Measurements from ENCODE around the gene HABP2. TPM values are rescaled to one million over a fixed set of nuclear protein-coding genes. Genes with fewer than 3 reads are reported as not detected.

HABP2 gene
- total and polyA plus RNA-seq, 9 of the 15 experiments (the other 6 are each of a cell fraction or from before 2014, with no cell fraction given) = 0.09 TPM; not detected in 8

GRCh38 chr10:113555245-113555644 lies 2.4 kb downstream of the HABP2 start:
- intact Hi-C loops (cut with micrococcal nuclease) (no loop called here), in situ Hi-C loops (cut with MboI) (no loop called here)
- no peaks in the 10 kb centered on the region for H3K9me1 ChIP-seq (ENCODE audit: control insufficient read depth, insufficient read depth, low read length)
- no peaks in the 10 kb centered on the region for H3K27me3 ChIP-seq (ENCODE audit: control insufficient read depth in 2 of 2, insufficient read depth in 2 of 2, low read length in 2 of 2)
- H3K4me2 ChIP-seq (ENCODE audit: insufficient read depth, low read length) = no peak overlapping the region
- ChIA-PET CTCF (ENCODE audit: low intra/inter-chr PET ratio) (no interaction called here), POLR2A (no interaction called here)
- no peak overlapping the region for H3K27ac ChIP-seq (ENCODE audit: extremely low read depth, low read depth, low read length)
- 39% methylated on average over 3 of the region's 3 CpGs for WGBS (ENCODE audit: insufficient coverage, low coverage, missing lambda C conversion rate)
- TF ChIP-seq DNMT1 (IDR thresholded peaks at IDR 0.05) (no peak), KLF16 (IDR thresholded peaks at IDR 0.05) (no peak), NFIX (CRISPR knock-in tag; IDR thresholded peaks at IDR 0.05; ENCODE audit: low read depth) (no peak), ZNF398 (CRISPR knock-in tag; IDR thresholded peaks at IDR 0.05) (no peak), PHB2 (IDR thresholded peaks at IDR 0.05; ENCODE audit: low read depth) (no peak), YBX1 (IDR thresholded peaks at IDR 0.05) (no peak), NONO (IDR thresholded peaks at IDR 0.05; ENCODE audit: low read depth in 2 of 2, low read length in 1 of 2) (no peak), CREM (IDR thresholded peaks at IDR 0.05; ENCODE audit: low read depth) (no peak)
- H3K9ac ChIP-seq (ENCODE audit: insufficient read depth in 1 of 2, low read depth in 2 of 2, low read length in 2 of 2) = no peak overlapping the region
- H3K9me3 ChIP-seq (replicated peaks; ENCODE audit: control insufficient read depth, insufficient read depth, low read depth, low read length) = no peaks in the 10 kb centered on the region
- no peak overlapping the region for H3K4me3 ChIP-seq
- H3K36me3 ChIP-seq (ENCODE audit: control insufficient read depth, insufficient read depth, low read length) = no peaks in the 10 kb centered on the region
- BruUV-seq (replicated peaks) = no TSS peak
- DNase-seq (ENCODE audit: extremely low read depth in 1 of 4, low spot score in 3 of 4) (no peak), FAIRE-seq (no peak), ATAC-seq (no peak)
- peaks cover 0 to 13% of the 10 kb centered on the region in 2 experiments; a peak in 3 of 5 replicates for H3K4me1 ChIP-seq (replicated peaks in 1 of 2; ENCODE audit: control insufficient read depth in 2 of 2, insufficient read depth in 2 of 2, low read length in 2 of 2)
- no peaks in the 10 kb centered on the region for H3K79me2 ChIP-seq (ENCODE audit: control insufficient read depth, insufficient read depth, low read length)
- no peak overlapping the region for H2AFZ ChIP-seq (ENCODE audit: low read depth, low read length)
- no peaks in the 10 kb centered on the region for H4K20me1 ChIP-seq (replicated peaks; ENCODE audit: control insufficient read depth, insufficient read depth, low read length)
